CD4-positive, alpha-beta T cell treated with Interferon alpha-2 for 1 hour (primary cell): Measurements from ENCODE around the gene SFXN5.
A peak's percentile ranks its signal among the peaks of the same experiment; 100 is the strongest.
"Not testable (repeated sequence)": the region's sequence is repeated elsewhere in the genome, so short reads cannot be mapped to it uniquely, and the experiment has no call there.

Experiments used
- DNase-seq, 2 donors: peaks; one replicate each; pipeline ENCODE4 v3.0.0-alpha.2; 2020 to 2022

The SFXN5 gene

DNA sequence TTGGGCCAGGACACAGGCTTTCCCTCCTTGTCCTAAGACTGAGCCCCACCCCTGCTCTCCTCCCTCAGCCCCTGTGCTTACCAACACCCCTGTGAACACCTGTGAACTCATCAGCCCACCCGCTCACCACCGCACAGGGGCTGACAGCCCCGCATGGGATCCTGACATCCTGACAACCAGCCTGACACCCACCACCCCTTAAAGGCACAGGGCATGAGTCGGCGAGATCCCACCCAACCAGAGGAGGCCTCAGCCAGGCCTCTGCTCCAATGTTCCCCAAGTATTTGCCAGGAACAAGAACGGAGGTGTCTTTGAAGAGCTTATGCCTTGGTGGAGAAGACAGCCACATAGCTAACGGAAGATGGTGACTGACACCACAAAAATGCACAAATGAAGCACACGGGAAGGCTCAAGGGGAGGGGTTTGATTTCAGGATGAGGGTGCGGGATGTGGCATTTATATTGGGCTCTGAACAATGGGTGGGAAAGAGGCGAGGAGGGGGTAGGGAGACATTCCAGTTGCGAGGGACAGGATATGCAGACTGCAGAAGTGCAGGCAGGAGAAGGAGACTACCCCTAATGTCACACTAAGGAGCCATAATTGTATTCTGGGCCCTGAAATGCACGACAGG, 30.2 kb upstream of the SFXN5 start:
- no peak for DNase-seq

DNA sequence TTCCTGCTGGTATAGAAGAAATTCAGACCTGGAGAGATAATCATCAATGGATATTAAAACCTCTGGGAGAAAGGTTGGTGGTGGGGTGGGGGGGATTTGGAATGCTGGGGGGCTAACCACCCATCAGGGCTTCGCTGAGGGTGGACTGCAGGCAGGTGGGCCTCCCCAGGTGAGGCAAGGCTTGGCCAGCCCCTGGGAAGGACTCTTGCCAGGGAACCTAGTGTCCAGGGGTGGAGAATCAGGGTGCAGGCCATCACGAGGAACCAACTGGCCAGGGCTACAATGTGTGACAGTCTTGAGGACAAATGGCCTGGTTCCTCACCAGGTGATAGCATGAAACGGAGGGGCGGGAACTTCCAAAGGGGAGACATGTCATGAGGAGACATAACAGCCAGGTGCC, 29.4 kb upstream of the SFXN5 start:
- no peak for DNase-seq

DNA sequence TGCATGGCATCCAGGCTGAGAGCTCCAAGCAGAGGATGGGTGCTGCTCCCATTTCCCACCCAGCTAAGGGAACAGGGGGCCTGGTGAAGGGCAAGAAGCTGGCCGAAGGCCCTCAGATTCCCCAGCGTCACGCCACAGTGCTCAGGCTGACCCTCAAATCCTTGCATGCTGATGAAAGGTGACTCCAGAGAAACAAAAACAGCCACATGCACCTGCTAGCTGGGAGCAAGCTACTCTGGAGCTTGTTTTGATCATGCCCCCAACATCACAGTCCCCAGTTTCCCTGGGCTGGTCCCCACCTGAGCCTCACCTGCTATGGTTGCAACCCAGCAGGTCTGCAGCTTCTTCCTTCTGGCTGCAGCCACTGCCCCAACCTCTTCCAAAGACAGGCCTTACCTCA, 28.0 kb upstream of the SFXN5 start:
- DNase-seq: no peak

DNA sequence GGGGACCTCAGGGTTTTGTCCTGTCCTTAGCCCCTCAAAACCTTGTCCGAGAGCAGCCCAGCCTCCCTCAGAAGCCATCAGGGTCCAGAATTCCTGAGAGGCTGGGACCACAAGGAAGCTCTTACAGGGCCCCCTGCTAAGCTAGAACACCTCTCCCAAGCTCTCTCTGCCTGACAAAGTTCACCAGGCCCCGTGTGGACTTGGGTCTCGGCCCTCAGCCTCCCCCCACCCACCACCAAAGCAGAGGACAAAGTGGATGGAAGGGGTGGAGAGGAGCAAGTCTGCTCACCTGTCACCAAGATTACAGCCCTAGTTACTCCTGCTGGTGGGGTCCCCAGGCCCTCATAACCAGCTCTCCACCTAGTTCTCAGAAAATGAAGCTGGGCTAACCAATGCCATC, 24.4 kb upstream of the SFXN5 start:
- DNase-seq: no peak

DNA sequence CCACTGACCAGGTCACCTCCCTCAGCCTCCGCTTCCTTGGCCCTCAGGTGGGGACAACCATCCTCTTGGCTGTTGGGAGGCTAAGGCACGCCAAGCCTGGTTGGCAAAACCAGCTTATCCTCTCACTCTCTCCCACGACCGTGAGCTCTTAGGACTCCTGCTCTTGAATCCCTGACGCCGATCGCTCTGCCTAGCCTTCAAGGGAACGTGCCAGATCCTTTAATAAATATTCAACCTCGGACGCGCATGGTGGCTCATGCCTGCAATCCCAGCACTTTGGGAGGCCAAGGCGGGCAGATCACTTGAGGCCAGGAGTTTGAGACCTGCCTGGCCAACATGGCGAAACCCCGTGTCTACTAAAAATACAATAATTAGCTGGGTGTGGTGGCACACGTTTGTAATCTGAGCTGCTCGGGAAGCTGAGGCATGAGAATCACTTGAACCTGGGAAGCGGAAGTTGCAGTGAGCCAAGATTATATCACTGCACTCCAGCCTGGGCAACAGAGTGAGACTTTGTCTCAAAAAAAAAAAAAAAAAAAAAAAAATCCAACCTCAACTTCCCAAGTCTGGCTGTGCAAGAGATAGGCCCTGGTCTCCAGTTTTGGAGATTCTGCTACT, 22.2 kb upstream of the SFXN5 start:
- not testable (repeated sequence) for DNase-seq

DNA sequence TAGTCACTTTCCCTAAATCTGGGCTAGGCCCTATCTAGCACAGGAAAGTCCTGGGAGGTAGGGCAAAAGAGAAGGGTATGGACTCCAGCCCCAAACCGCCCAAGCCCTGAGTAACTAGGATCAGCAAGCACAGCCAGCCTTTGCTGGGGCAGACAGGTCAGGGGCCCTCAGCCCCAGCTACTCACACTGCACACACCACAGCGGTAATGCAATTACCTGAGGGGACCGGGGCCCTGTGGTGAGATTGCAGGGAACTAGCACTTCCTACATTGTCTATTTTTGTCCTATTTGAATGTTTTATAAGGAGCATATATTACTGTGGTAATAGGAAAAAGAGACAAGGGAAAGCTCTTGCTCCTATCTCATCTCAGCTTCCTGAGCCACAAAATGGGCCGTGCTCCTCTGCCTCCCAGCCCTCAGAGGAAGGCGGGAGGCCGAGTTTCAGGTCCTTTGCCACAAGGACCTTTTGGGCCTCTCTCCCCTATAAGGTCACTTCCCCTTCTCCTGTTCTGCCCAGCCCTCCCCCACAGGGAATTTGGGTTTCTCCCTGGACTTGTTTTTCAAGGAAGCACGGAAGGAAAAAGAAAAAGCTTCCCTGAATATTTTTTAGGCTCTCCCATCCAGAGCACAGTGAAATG, 20.8 kb upstream of the SFXN5 start:
- DNase-seq: no peak

DNA sequence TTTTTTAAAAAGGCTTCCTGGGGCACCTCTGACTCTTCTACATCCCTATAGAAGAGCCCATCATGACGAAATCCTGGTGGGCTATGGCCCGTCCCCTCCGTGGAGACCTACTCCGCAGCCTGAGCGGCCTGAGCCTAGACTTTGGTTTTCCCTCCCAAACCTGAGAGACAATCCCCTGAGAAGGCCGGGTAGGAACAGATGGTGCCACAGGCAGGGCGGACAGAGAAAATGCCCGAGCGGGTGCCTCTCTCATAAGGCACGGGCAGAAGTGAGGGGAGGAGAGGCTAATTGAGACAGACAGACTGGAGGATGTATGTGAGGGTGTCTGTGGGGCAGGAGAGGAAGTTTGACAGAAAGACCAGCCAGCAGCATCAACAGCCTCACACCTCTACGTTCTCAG, 20.2 kb upstream of the SFXN5 start:
- DNase-seq: no peak

DNA sequence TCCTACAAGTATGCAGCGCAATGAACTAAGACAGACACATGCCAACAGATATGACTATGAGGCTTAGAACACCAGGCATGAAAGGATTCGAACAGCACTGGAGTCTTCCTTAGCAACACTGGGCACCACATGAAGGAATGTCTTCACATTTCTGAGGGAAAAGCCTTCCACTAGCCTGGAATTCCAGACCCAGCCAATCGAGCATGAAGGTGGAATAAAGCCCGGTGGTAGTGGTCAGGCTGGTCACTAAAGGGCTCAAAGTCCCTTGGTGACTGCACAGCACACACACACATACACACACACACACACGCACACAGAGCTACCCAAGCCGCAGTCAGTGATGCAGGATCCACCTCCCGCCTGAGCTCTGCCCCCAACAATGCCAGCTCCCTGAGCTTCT, 19.7 kb upstream of the SFXN5 start:
- DNase-seq: no peak

DNA sequence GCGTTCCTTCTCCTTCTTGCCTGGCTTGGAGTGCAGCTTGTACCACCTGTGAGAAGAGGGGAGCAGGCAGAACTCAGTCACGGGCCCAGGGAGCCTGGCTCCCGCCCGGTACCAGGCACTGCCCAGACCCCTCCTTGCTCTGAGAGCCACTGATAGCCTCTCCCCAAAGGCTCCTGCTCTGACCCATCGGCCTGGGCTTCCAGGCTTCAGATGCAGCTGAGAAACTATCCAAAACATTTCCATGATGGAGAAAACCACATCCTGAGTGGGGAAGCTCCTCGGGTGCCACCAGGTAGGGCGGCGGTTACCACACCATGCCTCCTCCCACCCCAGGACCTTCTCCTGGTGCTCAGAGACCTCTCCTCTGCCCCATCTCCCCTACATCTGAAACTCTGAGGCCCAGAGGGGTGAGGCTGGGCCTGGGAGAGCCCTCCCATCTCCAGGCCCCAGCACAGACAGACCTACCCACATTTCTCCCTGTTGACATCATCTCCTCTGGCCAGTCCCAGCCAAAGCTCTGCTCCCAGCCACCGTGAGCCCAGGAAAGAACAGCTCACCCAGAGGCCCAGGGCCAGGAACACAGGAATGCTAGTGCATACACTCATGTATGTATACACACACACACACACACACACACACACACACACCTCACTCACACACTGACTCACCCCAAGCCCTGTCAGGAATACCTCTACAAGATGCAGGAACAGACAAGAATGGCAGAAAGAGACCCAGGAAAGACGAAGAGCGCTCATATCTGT, 17.9 kb upstream of the SFXN5 start:
- DNase-seq: no peak

DNA sequence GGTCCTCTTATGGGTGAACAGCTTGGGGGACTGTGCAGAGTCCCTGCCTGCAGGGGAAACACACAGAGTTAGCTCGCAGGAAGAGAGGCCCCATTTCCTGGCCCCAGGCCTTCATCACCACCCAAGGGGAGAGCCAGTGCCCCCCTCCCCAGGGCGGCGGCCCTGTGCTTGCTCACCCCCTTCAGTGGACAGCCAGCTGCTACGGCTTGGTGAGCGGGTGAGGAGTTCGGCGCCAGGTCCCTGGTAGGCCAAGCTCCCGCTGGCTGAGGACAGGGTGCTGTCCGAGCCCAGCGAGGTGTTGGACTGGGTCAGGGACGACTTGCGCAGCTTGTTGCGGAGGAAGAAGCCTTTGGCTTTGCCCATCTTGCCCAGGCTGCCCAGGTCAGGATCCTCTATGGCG, 17.2 kb upstream of the SFXN5 start:
- no peak for DNase-seq

DNA sequence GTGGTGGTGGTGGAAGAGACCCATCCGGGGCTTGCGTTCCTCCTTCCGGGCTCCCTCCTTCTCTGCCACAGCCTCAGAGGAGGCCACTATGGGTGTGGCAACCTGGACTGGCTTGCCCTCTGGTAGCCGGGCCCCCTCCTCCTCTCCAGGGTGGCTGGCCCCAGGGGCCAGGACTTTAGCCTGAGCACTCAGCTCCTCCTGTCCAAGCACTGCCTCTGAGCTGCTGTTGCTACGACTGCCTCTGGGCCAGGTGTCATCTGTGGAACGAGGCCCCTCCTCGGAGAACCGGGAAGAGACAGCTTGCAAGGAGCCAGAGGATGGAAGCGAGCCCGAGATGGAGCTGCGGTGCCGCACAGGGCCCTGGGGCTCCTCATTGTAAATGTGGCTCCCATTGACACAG, 16.7 kb upstream of the SFXN5 start:
- no peak for DNase-seq

DNA sequence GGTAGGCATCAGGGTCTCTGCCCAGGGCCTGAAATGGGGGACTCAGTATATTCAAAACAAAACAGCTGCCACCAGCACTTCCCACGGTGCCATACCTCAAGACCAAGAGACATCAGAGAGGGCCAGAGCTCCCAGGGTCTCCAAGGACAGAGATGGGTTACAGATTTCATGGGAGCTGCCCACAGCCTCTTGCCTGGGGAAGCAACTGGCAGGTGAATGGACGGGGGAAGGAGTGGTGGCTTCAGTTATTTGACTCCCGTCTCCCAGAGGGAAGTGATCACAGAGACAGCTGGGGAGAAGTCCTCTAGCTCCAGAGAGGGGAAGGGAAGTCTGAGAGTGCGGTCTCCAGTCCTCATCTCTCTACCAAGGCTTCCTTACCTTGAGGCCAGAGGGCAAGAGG, 15.8 kb upstream of the SFXN5 start:
- no peak for DNase-seq

DNA sequence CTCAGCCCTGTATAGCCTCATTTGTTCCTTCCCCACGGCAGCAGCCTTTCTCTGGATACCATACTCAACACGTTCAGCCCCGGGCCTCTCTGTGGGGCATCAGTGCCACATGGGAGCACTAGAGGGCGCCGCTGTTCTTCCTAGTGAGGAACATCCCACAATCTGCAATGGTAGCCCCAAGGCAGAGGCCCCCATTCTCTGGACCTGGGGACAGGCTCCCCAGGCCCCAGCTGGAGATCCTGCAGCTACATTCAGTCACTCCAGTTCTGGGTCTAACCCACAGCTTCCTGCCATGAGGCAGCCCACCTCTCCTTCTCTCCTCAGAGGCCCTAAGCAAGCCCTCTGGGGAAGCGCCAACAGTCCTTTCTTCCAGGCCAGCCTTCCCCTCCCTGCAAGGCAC, 14.2 kb upstream of the SFXN5 start:
- DNase-seq: peak; percentile 79 to 83

DNA sequence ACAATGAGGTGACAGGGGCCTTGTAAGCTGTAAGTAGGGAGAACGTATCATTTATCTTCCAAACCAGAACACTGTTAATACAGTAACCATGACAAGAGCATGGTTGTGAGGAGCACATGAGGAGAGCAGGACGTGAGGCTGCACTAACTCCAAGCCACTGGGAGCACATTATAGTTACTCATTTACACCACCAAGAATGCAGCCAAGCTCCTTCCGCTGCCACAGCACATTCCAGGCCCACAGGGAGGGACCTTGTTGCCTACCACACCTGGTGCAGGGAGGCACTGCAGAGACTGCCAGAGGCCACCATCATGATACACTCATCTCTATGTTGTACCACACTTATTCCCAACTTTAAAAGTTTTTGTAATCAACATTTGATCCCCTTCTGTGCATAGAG, 13.5 kb upstream of the SFXN5 start:
- no peak for DNase-seq

DNA sequence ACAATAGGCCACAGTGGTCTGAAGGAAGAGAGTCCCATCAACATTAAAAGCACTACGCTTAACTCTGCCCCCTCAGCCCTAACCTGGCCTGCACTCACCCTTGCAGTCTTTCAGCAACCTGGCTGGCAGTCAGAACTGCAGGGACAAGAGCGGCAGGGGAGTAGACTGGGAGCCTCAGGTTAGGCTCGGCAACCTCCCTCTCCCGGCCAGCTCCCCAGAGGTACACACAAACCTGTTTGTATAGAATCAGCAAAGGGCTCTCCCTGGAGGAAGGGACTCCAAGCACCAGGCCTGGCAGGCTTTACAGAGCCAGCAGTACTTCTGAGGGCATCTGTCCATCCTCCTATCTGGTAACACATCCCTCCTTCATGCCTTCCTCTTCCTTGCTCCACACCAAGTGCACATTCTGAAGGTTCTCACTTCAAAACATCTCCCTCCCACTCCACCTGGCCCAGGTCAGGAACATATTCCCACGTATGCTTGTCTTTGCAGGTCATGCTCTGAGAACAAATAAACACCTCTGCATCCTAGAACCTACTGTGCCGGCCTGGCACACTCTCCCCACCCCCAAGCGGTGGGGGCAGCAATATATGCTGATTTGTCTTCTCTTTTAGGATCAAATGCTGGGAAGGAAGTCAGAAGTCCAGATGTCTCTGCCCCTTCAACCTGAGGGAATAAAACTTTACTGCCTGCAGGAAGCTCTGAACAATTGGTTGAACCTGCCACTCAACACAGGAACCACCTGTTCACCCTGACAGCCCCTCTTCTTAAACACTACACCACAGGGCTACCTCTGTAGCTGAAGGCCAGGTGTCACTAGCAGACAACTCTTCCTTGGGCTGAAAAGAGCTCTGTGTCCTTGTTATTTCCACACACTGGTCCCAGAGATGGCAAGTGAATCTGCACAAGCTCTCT, 12.6 kb upstream of the SFXN5 start:
- no peak for DNase-seq

DNA sequence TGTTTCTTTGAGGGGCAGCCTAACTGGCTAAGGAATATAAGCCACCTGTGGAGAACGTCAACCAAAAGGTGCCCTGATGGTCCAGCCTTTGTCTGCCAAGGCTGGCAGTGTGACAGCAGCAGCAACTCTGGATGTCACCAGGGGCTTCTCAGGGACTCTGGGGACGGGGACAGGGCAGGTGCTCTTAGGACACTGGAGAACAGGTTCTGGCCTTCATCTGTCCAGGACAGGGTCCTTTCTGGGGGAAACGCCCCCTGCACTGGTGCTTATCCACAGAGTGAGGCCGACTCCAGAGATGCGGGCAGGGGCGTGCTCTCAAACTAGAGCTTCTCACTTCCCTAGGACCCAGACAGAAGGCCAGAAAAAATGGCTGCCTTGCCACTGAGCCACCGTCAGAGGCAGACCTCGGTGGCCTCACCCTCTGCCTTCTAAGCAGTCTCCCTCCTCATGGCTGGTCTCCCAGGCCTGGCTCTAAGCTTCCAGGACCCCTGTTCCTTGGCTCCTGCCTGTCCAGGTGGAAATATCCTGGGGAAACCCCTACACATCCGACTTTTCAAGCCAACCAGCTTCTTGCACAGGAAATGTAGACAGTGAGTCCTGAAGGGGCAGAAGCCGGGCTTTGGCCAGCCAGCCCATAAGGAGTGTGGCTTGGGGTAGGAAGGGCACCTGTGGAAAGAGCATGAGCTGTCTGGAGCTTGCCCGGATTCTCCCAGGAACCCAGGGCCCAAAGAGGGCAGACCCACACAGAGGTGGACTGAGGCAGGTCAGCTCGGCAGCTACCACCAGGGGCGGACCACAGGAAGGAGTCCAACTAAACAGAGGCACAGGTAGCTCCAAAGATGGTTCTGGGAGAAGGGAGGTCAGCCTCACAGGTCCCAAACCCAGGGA, 11.3 kb upstream of the SFXN5 start:
- DNase-seq: no peak

DNA sequence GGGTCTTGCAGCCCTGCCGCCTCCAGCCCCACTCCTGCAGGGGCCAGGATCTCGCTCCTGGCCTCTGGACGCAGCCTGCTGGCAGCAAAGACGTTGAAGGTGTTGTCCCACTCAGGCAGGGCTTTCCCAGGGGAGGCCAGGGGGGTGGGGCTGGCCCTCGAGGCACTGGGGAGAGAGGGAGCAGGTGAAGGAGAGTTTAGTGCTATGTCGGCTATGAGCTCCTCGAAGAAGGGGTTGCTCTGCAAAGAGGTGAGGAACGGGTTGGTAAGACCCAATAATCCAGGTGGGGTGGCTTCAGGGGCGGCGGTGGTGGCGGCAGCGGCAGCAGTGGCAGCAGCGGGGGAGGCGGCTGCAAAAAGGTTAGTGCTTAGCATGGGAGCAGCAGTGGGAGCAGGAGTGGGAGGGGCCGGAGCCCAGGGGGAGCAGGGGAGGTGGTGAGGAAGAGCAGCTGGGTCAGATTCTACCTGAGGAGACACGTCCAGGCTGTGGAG, 9.7 kb upstream of the SFXN5 start:
- no peak for DNase-seq

DNA sequence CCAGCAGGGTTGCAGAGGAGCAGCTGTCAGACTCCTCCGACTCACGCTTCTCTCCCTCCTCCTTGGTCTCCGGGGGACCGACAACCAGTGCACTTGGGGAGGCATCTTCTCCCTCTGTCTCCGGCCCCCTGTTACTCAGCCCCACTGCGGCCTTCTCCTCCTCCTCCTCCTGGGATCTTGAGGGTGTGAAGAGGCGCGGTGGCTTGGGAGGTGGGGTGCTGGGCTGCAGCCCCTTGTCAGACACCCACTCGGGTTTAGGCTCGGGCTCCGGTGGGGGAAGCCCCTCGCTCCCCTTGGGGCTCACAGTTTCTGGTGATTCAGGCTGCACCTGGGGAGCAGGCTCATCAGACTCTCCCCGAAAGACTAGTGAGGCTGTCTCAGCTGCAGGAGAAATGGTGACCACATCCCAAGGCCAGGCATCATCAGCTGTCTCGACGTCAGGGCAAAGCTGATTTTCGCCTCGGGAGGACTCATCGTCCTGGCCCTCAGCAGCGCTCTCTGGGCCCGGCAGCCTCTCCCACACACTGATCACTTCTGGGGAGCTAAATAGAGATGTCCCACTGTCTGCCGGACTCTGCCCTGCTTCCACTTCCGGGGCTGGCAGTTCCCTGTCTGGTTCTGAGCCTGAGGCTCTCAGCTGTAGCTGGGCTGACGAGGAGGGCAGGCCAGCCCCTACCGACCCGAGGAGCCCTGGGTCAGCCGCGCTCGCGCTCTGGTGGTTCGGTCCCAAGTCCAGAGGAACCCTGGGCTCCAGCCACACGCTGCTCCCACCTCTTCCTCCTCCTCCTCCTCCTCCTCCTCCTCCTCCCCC, 9.0 kb upstream of the SFXN5 start:
- DNase-seq: no peak

DNA sequence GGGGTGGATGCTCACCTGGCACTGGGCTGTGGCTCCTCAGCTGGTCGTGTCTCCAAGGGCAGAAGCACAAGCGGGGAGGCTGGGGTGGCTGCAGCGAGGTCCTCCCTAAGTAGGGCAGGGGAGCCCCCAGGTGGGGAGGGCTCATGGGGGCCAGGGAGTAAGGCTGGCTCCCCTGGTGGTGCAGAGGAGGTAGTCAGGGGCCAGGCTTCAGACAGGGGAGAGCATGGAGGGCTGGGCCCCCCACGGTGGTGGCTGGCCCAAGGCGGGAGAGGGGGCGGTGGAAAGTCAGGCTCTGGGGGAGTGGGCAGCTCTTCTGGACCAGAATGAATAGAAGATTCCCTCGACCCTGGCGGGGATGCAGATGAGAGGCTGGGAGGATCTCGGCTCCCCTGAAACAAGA, 8.1 kb upstream of the SFXN5 start:
- no peak for DNase-seq
